Activated T-cell treated with anti-CD3 and anti-CD28 coated beads, Interleukin-2, amount 50 U/mL, for 72 hours (primary cell): ENCODE results near the gene ERCC8. TPM values are rescaled to one million over a fixed set of nuclear protein-coding genes. Genes with fewer than 3 reads are reported as not detected.
"Not testable (repeated sequence)": the region's sequence is repeated elsewhere in the genome, so short reads cannot be mapped to it uniquely, and the experiment has no call there.

Experiments used
- ATAC-seq, 2 donors: fragments of 150-1000 bp; cut with Tn5 transposase; replicated peaks in 1 of 2; 2 replicates each; pipeline ENCODE4 v1.10.0; 2021; ENCODE audit warnings: moderate library complexity in 2 of 2, mild to moderate bottlenecking in 1 of 2
- DNase-seq, 2 donors: peaks; one replicate each; pipeline ENCODE4 v3.0.0; 2021 to 2022; ENCODE audit warnings: mixed read lengths in 1 of 2
- H3K27ac Mint-ChIP-seq: one replicate; pipeline ENCODE4 v1.8.0; 2022; ENCODE audit warnings: mild to moderate bottlenecking, moderate library complexity, mixed read lengths
- H3K27me3 Mint-ChIP-seq: one replicate; pipeline ENCODE4 v1.8.0; 2022; ENCODE audit warnings: low read depth, mixed read lengths
- H3K36me3 Mint-ChIP-seq, 2 donors: one replicate each; pipeline ENCODE4 v1.8.0; 2022; ENCODE audit warnings: mixed read lengths in 2 of 2, mild to moderate bottlenecking in 1 of 2; ENCODE audit not compliant: insufficient read depth in 2 of 2
- H3K4me1 Mint-ChIP-seq: one replicate; pipeline ENCODE4 v1.8.0; 2022; ENCODE audit warnings: low read depth, mixed read lengths
- H3K4me3 Mint-ChIP-seq, 2 donors: one replicate each; pipeline ENCODE4 v1.8.0; 2022; ENCODE audit warnings: mild to moderate bottlenecking in 2 of 2, mixed read lengths in 2 of 2, moderate library complexity in 2 of 2
- H3K9me3 Mint-ChIP-seq, 2 donors: one replicate each; pipeline ENCODE4 v1.8.0; 2022; ENCODE audit warnings: mixed read lengths in 2 of 2
- total RNA-seq, 2 donors: library from RNA; stranded (reverse); gene quantifications; one replicate each; pipeline ENCODE4 v1.2.3, GENCODE V29; 2022

ERCC8 gene
- 10 to 100 TPM; 10.4 to 11.3 TPM for total RNA-seq

- peaks cover 22% of the 10 kb centered on the region for H3K4me1 Mint-ChIP-seq
- ATAC-seq, result peak; percentile 99
- H3K9me3 Mint-ChIP-seq, result no peaks in the 10 kb centered on the region
- H3K4me3 Mint-ChIP-seq, result no peak within 1 kb of the TSS
- no peaks in the 10 kb centered on the region for H3K27me3 Mint-ChIP-seq
- peak; percentile 87 to 92 for DNase-seq
- H3K36me3 Mint-ChIP-seq, result peaks cover 2 to 3% of the 10 kb centered on the region in 2 donors
- peak within 1 kb of the TSS; percentile 93 for H3K27ac Mint-ChIP-seq
These were observed at the start of gene ERCC8, which contains the start of gene NDUFAF2 for GRCh38 chr5:60944904-60945812. Gene ERCC8 (minus strand): TSS chr5:60945070. CDS start chr5:60945008, 62 bp downstream. Gene NDUFAF2 (plus strand): TSS chr5:60945205. CDS start chr5:60945256, 51 bp downstream.

- Mint-ChIP-seq H3K4me1 (peaks cover 14% of the 10 kb centered on the region), H3K36me3 (peaks cover 8 to 16% of the 10 kb centered on the region in 2 donors), H3K9me3 (peaks cover 11 to 14% of the 10 kb centered on the region in 2 donors), H3K4me3 (no peak overlapping the region), H3K27ac (no peak overlapping the region), H3K27me3 (no peaks in the 10 kb centered on the region)
- DNase-seq, result no peak
- no peak for ATAC-seq
These were observed 49.2 kb upstream of the ERCC8 start for GRCh38 chr5:60993875-60994571.

- peaks cover 8 to 16% of the 10 kb centered on the region in 2 donors for H3K36me3 Mint-ChIP-seq
- no peak overlapping the region for H3K27ac Mint-ChIP-seq
- H3K4me3 Mint-ChIP-seq, result no peak overlapping the region
- H3K27me3 Mint-ChIP-seq, result no peaks in the 10 kb centered on the region
- no peak for ATAC-seq
- H3K4me1 Mint-ChIP-seq, result peaks cover 14% of the 10 kb centered on the region
- peaks cover 11 to 14% of the 10 kb centered on the region in 2 donors for H3K9me3 Mint-ChIP-seq
- DNase-seq, result peak in 1 of 2 donors; percentile 4
These were observed 48.6 kb upstream of the ERCC8 start for GRCh38 chr5:60993425-60993824.

- H3K27ac Mint-ChIP-seq, result no peak overlapping the region
- no peak overlapping the region for H3K4me3 Mint-ChIP-seq
- H3K9me3 Mint-ChIP-seq, result peaks cover 11 to 14% of the 10 kb centered on the region in 2 donors
- H3K4me1 Mint-ChIP-seq, result peaks cover 14% of the 10 kb centered on the region
- H3K27me3 Mint-ChIP-seq, result no peaks in the 10 kb centered on the region
- H3K36me3 Mint-ChIP-seq, result peaks cover 8 to 16% of the 10 kb centered on the region in 2 donors
- no peak for DNase-seq
- no peak for ATAC-seq
These were observed 48.0 kb upstream of the ERCC8 start for GRCh38 chr5:60992871-60993270.

- no peak overlapping the region for H3K4me3 Mint-ChIP-seq
- H3K27me3 Mint-ChIP-seq, result no peaks in the 10 kb centered on the region
- H3K27ac Mint-ChIP-seq, result no peak overlapping the region
- ATAC-seq (no peak), DNase-seq (no peak)
- H3K4me1 Mint-ChIP-seq, result peaks cover under 1% of the 10 kb centered on the region
- H3K36me3 Mint-ChIP-seq, result peaks cover 18 to 32% of the 10 kb centered on the region in 2 donors
- H3K9me3 Mint-ChIP-seq, result peaks cover 17 to 24% of the 10 kb centered on the region in 2 donors
These were observed 44.9 kb upstream of the ERCC8 start for GRCh38 chr5:60989790-60990189.

GRCh38 chr5:60982127-60982526 lies 37.3 kb upstream of the ERCC8 start:
- Mint-ChIP-seq H3K9me3 (peaks cover 19 to 23% of the 10 kb centered on the region in 2 donors), H3K36me3 (peaks cover 33 to 48% of the 10 kb centered on the region in 2 donors)
- H3K4me3 Mint-ChIP-seq, H3K27me3 Mint-ChIP-seq, H3K27ac Mint-ChIP-seq, DNase-seq, ATAC-seq, H3K4me1 Mint-ChIP-seq: not testable (repeated sequence)

- no peaks in the 10 kb centered on the region for H3K27me3 Mint-ChIP-seq
- H3K27ac Mint-ChIP-seq, result no peak overlapping the region
- peaks cover 13 to 17% of the 10 kb centered on the region in 2 donors for H3K9me3 Mint-ChIP-seq
These were observed 35.6 kb upstream of the ERCC8 start for GRCh38 chr5:60980511-60980910.

GRCh38 chr5:60978968-60979367 lies 34.1 kb upstream of the ERCC8 start:
- ATAC-seq, result no peak
- Mint-ChIP-seq H3K9me3 (peaks cover 11% of the 10 kb centered on the region in 2 donors), H3K4me1 (peaks cover 6% of the 10 kb centered on the region), H3K27ac (no peak overlapping the region), H3K36me3 (peaks cover 18 to 40% of the 10 kb centered on the region in 2 donors), H3K4me3 (no peak overlapping the region), H3K27me3 (no peaks in the 10 kb centered on the region)
- DNase-seq, result no peak

More at GRCh38 chr5:60980511-60980910, 35.6 kb upstream of the ERCC8 start:
- DNase-seq, result no peak
- H3K4me1 Mint-ChIP-seq, result no peaks in the 10 kb centered on the region
- peaks cover 25 to 37% of the 10 kb centered on the region in 2 donors for H3K36me3 Mint-ChIP-seq
- no peak overlapping the region for H3K4me3 Mint-ChIP-seq
- ATAC-seq, result no peak

GRCh38 chr5:60977956-60978737 lies 33.3 kb upstream of the ERCC8 start:
- Mint-ChIP-seq H3K4me3 (no peak overlapping the region), H3K27ac (no peak overlapping the region), H3K27me3 (no peaks in the 10 kb centered on the region), H3K9me3 (peaks cover 11% of the 10 kb centered on the region in 2 donors), H3K4me1 (peaks cover 14% of the 10 kb centered on the region), H3K36me3 (peaks cover 18 to 44% of the 10 kb centered on the region in 2 donors)
- ATAC-seq (no peak), DNase-seq (no peak)

GRCh38 chr5:60972231-60972630 lies 27.4 kb upstream of the ERCC8 start:
- ATAC-seq (peak; percentile 99 to 100), DNase-seq (peak; percentile 56 to 65)
- Mint-ChIP-seq H3K9me3 (peaks cover 8 to 16% of the 10 kb centered on the region in 2 donors), H3K27me3 (no peaks in the 10 kb centered on the region), H3K36me3 (peaks cover 15 to 57% of the 10 kb centered on the region in 2 donors), H3K4me3 (no peak overlapping the region), H3K4me1 (peaks cover 30% of the 10 kb centered on the region), H3K27ac (peak overlapping the region; percentile 53)

- Mint-ChIP-seq H3K27me3 (no peaks in the 10 kb centered on the region), H3K9me3 (peaks cover 0 to 8% of the 10 kb centered on the region in 2 donors), H3K4me1 (no peaks in the 10 kb centered on the region), H3K27ac (no peak overlapping the region), H3K4me3 (no peak overlapping the region), H3K36me3 (peaks cover 5 to 6% of the 10 kb centered on the region in 2 donors)
- ATAC-seq (no peak), DNase-seq (no peak)
These were observed 16.8 kb upstream of the ERCC8 start for GRCh38 chr5:60961685-60962084.

GRCh38 chr5:60960591-60960990 lies 15.7 kb upstream of the ERCC8 start:
- Mint-ChIP-seq H3K36me3 (peaks cover 2 to 7% of the 10 kb centered on the region in 2 donors), H3K9me3 (no peaks in the 10 kb centered on the region), H3K4me1 (no peaks in the 10 kb centered on the region), H3K27ac (no peak overlapping the region), H3K27me3 (no peaks in the 10 kb centered on the region), H3K4me3 (no peak overlapping the region)
- DNase-seq (peak in 1 of 2 donors; percentile 5), ATAC-seq (no peak)
